Endometrial microvascular endothelial cells (primary cell): ENCODE results near the gene CNNM3. TPM values are rescaled to one million over a fixed set of nuclear protein-coding genes. Genes with fewer than 3 reads are reported as not detected.

Source experiments
- in situ Hi-C: cut with HindIII; loops from 2 replicates; pipeline ENCODE4 v1.10.0; 2017; ENCODE audit warnings: low sequenced_read_pairs, low pct_unique_long_range_greater_than_20kb; ENCODE audit errors: inconsistent ontology term
- total RNA-seq: library from RNA; depleted of rRNA; stranded (reverse); fragments of >200 nt; gene quantifications from one replicate; pipeline ENCODE4 v1.2.3, GENCODE V29; 2015; ENCODE audit errors: inconsistent ontology term

Gene CNNM3
- total RNA-seq, 1 donor from 2014 or later: 2.5 TPM

DNA sequence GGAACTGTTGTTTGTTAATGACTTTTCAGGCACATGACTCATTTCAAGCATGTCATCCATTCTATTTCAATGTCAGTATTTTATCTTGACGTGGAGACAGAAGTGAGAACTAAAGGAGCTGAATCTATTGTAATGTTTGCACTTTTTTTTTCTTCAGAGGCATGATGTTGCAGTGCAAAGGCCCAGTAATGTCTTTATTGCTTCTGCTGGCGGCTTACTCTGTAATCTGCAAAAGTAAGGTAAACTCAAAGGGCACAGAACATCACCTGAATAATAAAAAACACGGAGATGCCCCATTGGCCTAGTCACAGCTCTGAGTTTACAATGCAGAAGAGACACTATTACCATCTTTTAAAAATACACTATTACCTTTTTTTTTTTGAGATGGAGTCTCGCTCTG, 2.4 kb upstream of the CNNM3 start:
- in situ Hi-C loops: no loop called here

DNA sequence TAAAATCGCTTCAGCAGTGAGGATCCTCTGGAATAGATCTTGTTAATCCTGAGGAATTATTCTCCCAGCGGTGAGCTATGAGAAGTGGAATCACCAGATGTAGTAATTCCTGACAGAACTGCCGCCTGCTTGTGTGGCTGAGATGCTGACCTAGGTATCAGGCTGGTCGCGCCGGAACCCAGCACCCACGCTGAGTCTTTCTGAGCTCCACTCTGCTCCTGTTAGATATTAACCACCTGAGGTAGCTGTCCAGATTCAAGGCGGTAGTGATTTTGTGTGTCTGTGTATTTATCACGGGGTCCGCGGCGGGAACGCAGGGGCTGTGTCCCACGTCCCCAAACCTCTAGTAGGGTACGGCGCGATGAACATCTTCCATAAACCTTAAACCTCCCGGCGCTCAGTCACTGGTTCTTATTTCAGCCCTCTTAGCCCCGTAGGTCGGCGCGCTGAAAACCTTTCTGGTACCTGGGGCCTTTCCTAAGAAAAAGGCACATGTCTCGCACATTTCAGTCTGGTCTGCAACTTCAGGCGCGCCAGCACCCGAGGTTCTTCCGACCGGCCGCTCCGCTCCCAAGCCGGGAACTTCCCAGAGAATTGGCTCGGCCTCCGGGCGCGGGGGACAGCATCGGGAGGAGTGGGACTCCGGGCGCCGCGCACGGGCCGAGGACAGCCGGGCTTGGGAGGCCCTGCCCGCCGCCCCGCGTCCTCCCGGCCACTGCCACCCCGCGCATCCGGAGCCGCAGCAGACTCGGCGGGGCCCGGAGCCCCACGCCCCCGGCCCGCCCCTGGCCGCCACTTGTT, 542 bp upstream of the CNNM3 start:
- in situ Hi-C loops: no loop called here

GRCh38 chr2:96816836-96817702, 1.0 kb downstream of the CNNM3 start:
- in situ Hi-C loops: no loop called here

- in situ Hi-C loops: no loop called here
Observed at GRCh38 chr2:96817882-96818281, 1.8 kb downstream of the CNNM3 start.

DNA sequence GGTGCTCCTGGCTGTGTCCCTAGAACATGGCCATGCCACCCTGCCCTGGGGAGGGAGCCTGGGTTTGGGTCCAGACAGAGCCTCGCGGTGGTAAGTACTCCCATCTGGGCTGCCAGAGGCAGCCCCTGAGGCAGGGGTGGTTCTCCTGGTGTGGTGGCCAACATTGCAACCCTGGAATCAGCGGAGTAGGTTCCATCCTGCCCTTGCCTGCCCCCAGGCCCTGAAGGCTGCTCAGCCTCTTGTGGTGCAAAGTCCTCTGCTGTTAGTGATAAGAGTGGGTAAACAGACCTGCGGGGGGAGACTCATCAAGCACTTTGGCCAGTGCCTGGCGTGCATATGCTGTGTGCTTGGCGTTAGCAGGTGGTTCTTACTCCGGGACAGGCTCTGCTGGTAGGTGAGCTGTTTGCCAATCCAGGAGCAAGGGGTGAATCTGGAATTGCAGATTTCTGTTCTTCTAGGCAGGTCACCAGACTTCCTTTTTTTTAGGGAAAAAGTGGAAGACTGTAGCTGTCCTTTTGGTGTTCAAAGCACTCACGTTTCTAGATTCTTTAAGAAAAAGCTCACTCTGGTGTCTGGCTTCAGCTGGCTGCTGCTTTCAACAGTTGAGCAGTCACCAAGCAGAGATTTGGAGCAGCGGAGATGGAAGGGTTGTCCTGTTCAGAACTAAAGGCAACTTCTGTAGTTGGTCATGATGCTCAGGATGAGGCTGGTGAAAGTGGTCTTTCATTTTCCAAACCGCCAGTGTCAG, 3.2 kb downstream of the CNNM3 start:
- in situ Hi-C loops: no loop called here

DNA sequence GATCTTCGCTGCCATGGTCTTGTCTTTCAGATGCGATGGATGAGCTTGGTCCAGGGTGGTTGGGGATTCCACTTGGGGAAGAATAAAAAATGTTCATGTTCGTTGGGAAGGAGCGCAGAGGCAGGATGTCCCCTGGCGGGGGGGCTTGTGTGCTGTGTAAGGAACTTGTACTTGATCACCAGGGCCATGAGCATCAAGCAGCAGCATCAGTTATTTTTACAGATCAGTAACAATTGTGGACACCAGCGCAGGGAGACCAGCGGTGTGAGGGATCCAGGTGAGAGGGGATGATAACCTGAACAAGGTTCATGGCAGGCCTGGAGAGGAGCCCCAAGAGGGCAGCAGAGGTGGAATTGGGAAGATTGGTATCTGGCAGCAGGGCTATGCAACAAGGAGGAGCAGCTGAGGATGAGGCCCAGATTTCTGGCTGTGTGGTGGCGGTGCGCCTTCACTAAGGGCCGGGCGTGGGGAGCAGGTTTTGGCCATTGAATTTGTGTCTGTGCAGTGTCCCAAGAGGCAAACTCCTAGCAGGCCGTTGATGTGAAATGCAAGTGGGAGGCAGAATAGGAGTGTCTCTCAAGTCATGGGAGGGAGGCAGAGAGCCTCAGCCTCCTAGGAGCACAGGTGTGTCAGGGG, 3.9 kb downstream of the CNNM3 start:
- in situ Hi-C loops: no loop called here

- in situ Hi-C loops: no loop called here
Observed at GRCh38 chr2:96821113-96821675, 5.1 kb downstream of the CNNM3 start.

- in situ Hi-C loops: no loop called here
Observed at GRCh38 chr2:96822786-96823185, 6.7 kb downstream of the CNNM3 start.

DNA sequence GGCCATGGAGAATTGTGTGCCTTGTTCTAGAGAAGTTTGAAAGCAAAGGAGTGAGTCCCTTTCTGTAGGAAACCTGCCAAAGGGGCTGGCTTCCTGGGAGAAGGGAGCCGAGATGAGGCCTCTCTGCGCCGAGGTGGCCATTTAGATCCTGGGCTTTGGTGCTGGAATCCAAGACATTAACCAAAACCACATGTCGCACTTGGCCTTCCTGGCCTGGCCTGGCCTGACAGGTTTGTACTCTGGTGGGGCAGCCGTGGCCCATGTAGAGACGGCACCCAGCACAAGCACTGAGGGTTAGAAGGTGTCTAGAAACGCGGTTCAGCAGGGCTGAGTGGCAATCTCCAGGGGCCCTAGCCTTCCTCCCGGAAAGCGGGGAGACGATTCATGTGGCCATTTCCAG, 7.1 kb downstream of the CNNM3 start:
- in situ Hi-C loops: no loop called here

- in situ Hi-C loops: no loop called here
Observed at GRCh38 chr2:96824079-96824870, 8.2 kb downstream of the CNNM3 start.

DNA sequence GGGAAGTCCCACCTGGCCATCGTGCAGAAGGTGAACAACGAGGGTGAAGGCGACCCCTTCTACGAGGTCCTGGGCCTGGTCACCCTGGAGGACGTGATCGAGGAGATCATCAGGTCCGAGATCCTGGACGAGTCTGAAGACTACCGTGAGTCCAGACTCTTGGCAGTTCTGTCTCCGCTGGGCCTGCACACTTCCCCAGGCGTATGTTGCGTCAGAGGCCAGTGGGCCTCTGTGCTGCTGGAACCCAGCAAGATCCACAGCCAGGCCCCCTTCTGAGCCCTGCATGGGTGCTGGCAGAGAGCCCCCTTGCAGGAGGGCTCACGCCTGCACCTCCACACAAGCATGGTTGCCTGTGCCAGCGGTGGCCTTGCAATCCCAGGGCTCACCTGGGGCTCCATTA, 9.0 kb downstream of the CNNM3 start:
- in situ Hi-C loops: no loop called here

DNA sequence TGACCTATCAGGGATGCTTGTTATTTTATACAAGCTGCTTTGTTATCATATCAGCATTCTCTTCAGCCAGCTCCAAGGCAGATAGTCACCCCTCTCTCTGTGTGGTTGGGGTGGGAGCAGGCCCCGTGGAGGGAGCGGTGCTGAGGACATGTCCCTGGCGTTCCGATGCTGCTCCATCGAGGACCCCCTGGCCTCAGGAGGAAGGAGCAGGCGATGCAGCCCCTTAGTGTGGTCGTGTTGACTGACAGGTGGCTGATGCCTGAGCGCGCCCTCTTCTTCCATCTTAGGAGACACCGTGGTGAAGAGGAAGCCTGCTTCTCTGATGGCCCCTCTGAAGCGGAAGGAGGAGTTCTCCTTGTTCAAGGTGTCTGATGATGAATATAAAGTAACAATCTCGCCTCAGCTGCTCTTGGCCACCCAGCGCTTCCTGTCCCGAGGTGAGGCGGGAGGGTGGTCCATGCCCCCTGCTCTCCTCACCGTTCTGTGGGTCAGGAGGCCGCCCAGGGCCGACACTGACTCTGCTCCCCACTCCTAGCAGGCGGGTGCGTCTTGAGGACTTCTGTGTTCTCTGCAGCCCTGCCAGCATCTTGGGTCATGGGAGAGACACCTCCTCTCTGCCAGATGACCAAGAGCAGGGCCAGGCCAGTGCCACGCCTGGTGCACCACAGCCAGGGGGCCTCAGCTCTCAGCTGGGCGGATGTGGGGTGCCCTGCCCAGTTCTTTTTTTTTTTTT, 10.6 kb downstream of the CNNM3 start:
- in situ Hi-C loops: no loop called here

DNA sequence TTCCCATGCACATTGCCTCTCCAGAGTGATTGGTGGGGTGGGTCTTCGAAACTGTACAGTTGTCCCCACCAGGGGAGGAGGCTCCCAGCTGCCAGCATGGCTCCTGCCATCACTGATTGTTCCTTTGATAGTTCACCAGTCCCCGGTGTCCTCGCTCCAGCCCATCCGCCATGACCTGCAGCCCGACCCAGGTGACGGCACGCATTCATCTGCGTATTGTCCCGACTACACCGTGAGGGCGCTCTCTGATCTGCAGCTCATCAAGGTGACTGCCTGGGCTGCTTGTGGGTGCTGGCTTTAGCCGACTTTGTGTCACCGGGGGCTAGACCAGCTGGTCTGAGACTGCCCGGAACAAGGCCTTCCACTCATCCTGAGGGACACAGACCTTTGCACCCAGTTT, 12.4 kb downstream of the CNNM3 start:
- in situ Hi-C loops: no loop called here

DNA sequence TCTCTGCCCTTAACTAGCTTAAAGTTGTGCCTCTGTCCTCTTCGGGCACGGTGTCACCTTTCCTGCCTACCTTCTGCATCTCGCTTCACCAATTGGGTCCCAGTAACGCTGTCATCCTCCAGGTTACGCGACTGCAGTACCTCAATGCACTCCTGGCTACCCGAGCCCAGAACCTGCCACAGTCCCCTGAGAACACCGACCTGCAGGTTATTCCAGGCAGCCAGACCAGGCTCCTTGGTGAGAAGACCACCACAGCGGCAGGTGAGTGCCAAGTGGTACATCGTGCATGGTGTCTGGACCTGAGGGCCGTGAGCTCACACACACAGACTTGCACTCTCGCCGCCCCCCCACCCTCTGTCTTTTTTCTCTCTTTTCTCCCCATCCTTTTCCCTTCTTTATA, 12.8 kb downstream of the CNNM3 start:
- in situ Hi-C loops: no loop called here

DNA sequence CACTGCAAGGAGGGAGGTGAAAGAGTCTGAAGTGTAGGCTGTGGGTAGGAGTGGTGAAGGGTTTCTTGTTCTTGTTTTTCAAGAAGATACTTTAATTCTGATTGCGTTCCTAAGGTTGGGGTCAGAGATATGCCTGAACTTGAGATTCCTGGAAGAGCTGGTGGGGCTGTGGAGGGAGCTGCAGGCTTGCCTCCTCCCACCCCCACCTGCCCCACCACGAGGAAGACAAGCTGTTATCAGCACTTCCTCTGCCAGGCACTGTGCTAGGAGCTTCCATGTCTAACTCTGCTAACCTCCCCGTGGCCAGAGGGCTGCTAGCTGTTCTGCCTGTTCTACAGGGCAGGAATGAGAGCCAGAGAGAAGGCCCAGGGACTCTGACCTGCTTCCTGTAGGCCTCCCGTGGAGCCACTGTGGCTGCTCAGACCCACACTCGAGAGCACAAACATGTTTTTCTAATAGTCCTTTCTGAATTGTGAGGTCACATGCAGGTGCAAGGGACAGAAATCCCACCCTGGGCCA, 14.0 kb downstream of the CNNM3 start:
- in situ Hi-C loops: no loop called here

DNA sequence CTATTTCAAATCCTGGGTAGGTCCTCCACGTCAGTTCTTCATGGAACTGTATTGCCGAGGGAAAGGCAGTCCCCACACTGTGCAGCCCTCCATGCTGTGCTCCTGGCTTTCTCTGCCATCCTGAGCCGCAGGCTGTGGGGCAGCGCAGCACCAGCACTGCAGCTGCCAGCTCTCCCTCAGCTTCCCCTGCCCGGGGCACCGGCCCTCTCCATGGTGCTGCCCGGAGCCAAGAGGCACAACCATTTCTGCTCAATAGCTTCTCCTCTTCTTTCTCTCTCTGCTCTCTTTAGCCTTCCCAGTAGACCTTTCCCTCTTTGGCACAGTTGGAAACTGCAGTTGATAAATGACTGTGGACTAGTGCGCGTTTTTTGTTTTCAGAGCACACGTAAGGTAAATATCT, 15.6 kb downstream of the CNNM3 start:
- in situ Hi-C loops: no loop called here

DNA sequence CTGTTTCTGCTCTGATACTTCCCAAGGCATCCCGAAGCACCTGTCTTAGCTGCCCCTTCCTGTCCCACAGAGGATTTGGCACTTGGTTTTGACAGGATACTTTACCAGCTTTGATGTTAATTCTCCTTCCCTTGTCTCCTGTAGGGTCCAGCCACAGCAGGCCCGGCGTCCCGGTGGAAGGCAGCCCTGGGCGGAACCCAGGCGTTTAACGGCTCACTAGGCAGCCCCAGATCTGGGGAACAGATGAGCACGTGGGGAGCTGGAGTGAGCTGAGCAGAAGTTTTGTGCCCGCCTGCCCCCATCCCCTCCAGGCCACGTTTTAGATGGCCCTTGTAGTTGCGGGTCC, 16.3 kb downstream of the CNNM3 start:
- in situ Hi-C loops: no loop called here
